Adrenal gland (tissue), 12 donors: ENCODE results near the gene LRCH4. TPM values are rescaled to one million over a fixed set of nuclear protein-coding genes. Genes with fewer than 3 reads are reported as not detected.

Source experiments
- DNase-seq, 7 donors: peaks; one replicate each; pipeline ENCODE4 v3.0.0-alpha.2; 2019 to 2020
- H3K27ac ChIP-seq, 5 donors: fragments of 200-600 bp; sonication (generic) in 4 of 5; 1 replicate in 3 of 5; 2 replicates in 2 of 5; pipeline versions ENCODE4 v1.5.1 to v1.8.0; 2016 to 2020; ENCODE audit warnings: mild to moderate bottlenecking in 1 of 5
- H3K27me3 ChIP-seq: fragments of 200-600 bp; 2 replicates; pipeline ENCODE4 v1.8.0; 2021
- H3K36me3 ChIP-seq, 2 donors: fragments of 200-600 bp; replicated peaks in 1 of 2; 1 replicate in 1 of 2; 2 replicates in 1 of 2; pipeline versions ENCODE4 v1.5.1 to v1.8.0; 2018 to 2022
- H3K4me1 ChIP-seq, 2 donors: fragments of 200-600 bp; replicated peaks in 1 of 2; 1 replicate in 1 of 2; 2 replicates in 1 of 2; pipeline versions ENCODE4 v1.5.1 to v1.8.0; 2018 to 2021
- H3K4me3 ChIP-seq, 4 donors: fragments of 200-600 bp; sonication (generic) in 3 of 4; one replicate each; pipeline ENCODE4 v1.5.1; 2016 to 2018
- H3K9me3 ChIP-seq, 3 donors: fragments of 200-600 bp; sonication (generic) in 1 of 3; replicated peaks in 1 of 3; 1 replicate in 2 of 3; 2 replicates in 1 of 3; pipeline versions ENCODE4 v1.5.1 to v1.8.0; 2016 to 2021
- POLR2A ChIP-seq, 2 donors: fragments of 450-650 bp; IDR thresholded peaks; one replicate each; pipeline ENCODE4 v1.6.1; 2017; ENCODE audit warnings: antibody characterized with exemption in 2 of 2, mild to moderate bottlenecking in 2 of 2, moderate library complexity in 1 of 2
- WGBS, 4 donors: extraction: QIAGEN DNeasy Blood & Tissue Kit in 2 of 4; methylation state at CpG; one replicate each; pipeline versions ENCODE4 v1.1.5 to v1.1.7; 2013 to 2017; 5-methylcytosine and 5-hydroxymethylcytosine counted together
- intact Hi-C, 2 donors: fragments of 100-400 bp; cut with DNase I; formaldehyde crosslinking; loops; one replicate each; pipeline versions ENCODE4 v1.14.1 to v1.15.0; 2022 to 2023
- polyA plus RNA-seq, 3 donors: library from polyadenylated mRNA; stranded (reverse); fragments of 200-250 nt in 2 of 3; fragments of 350-450 nt in 1 of 3; fragmentation: Illumina TruSeq in 1 of 3; extraction: RNeasy Lipid Tissue Mini Kit (QIAGEN cat#74804) in 1 of 3; gene quantifications; one replicate each; pipeline ENCODE4 v1.2.3, GENCODE V29; 2013 to 2014
- total RNA-seq, 9 donors: library from RNA; depleted of rRNA in 4 of 9; stranded (reverse); fragments of >200 nt in 4 of 9; fragments of 120-200 nt in 1 of 9; fragmentation: NEBNext Ultra II Directional in 1 of 9; extraction: Animal tissue kit (Norgen Biotek cat#: 25700) in 1 of 9; gene quantifications; one replicate each; pipeline versions ENCODE4 v1.1.0 to v1.2.4, GENCODE V29; 2013 to 2023
- TF ChIP-seq, protein P1 (sequence below), 6 experiments: fragments of 450-650 bp in 4 of 6; fragments of 200-600 bp in 2 of 6; sonication (generic) in 1 of 6; IDR thresholded peaks; 1 replicate in 5 of 6; 2 replicates in 1 of 6; pipeline versions ENCODE4 v1.5.1 to v1.8.0; 2016 to 2021; ENCODE audit warnings: antibody characterized with exemption in 6 of 6, mild to moderate bottlenecking in 2 of 6, moderate library complexity in 1 of 6
- donor health status: healthy with polysubstance abuse.
- donor health status: Bipolar disorder and iron deficiency.
- donor health status: DM: yes; HTN: yes; CAD: no.
- donor health status: DM: no; HTN: no; CAD: no.
- donor health status: DM: no; HTN: no; CAD: no.
- donor health status: DM: yes; HTN: yes; CAD: no.

Gene LRCH4
- total and polyA plus RNA-seq, 12 donors = 10.4 to 235 (median 59.8) TPM

DNA sequence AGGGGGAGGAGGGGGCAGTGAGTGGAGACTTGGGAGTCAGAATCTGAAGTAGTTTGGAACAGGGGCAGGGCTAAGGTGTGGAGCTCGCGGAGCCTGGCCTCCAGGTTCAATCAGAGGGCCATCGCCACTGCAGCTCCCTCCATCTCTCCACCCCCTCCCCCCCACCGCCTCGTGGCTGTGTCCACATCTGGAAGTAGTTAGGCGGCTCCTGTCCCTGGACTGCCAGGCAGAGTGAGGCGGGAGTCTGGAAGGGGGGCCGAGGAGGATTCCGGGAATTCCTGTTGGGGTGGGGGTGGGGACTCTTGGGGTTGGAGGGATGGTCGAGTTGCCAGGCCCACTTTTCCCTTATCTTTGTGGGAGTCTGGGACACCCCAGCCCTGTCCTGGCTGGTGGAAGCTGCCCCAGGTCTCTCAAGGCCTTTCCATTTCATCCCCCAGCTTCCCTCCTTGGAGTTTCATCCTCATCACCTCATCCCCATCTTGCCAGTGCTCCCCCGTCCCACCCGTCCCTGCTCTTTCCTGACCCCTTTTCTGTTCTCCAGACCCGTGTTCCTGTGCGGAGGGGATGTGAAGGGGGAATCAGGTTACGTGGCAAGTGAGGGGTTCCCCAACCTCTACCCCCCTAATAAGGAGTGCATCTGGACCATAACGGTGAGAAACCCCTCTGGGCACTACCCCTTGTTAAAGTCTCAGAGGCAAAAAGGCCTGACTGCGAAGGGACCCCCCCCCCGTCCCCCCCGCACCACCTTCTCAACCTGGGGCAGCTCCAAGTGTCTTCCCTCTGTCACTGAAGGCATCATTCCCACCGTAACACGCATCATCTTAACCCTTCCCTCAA lies 17.2 kb upstream of the LRCH4 start:
- H3K4me1 ChIP-seq = peaks cover 14 to 16% of the 10 kb centered on the region in 2 donors
- no peaks in the 10 kb centered on the region for H3K36me3 ChIP-seq
- intact Hi-C loops = no loop called here
- peak in 6 of 7 donors; percentile 56 to 83 (median 66) for DNase-seq
- no peaks in the 10 kb centered on the region for H3K27me3 ChIP-seq
- TF ChIP-seq, protein P1, sequence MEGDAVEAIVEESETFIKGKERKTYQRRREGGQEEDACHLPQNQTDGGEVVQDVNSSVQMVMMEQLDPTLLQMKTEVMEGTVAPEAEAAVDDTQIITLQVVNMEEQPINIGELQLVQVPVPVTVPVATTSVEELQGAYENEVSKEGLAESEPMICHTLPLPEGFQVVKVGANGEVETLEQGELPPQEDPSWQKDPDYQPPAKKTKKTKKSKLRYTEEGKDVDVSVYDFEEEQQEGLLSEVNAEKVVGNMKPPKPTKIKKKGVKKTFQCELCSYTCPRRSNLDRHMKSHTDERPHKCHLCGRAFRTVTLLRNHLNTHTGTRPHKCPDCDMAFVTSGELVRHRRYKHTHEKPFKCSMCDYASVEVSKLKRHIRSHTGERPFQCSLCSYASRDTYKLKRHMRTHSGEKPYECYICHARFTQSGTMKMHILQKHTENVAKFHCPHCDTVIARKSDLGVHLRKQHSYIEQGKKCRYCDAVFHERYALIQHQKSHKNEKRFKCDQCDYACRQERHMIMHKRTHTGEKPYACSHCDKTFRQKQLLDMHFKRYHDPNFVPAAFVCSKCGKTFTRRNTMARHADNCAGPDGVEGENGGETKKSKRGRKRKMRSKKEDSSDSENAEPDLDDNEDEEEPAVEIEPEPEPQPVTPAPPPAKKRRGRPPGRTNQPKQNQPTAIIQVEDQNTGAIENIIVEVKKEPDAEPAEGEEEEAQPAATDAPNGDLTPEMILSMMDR (IDR thresholded peaks at IDR 0.05) = no peak
- TF ChIP-seq POLR2A (IDR thresholded peaks at IDR 0.05) = no peak
- H3K9me3 ChIP-seq = no peaks in the 10 kb centered on the region
- 49 to 62% (median 51%) methylated on average over 15 to 21 of the region's 21 CpGs for WGBS, 4 donors
- H3K4me3 ChIP-seq = peak overlapping the region in 1 of 4 donors; percentile 57
- H3K27ac ChIP-seq = peak overlapping the region in 4 of 5 donors; percentile 3 to 68 (median 44)

DNA sequence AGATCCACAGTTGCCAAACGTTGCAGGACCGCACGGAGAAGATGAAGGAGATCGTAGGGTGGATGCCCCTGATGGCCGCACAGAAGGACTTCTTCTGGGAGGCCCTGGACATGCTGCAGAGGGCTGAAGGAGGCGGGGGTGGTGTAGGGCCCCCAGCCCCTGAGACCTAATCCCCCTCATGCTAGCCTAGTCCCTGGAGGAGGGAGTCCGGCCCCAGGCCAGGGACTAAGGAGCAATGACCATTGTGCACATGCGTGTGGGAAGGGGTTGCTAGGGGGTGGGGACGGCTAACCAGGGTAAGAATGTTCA lies 14.8 kb upstream of the LRCH4 start:
- Histone ChIP-seq H3K27ac (no peak overlapping the region), H3K27me3 (no peaks in the 10 kb centered on the region), H3K4me1 (peaks cover 10 to 16% of the 10 kb centered on the region in 2 donors), H3K4me3 (no peak overlapping the region), H3K9me3 (no peaks in the 10 kb centered on the region), H3K36me3 (no peaks in the 10 kb centered on the region)
- WGBS, 4 donors = 75 to 88% (median 80%) methylated on average over 7 to 9 of the region's 9 CpGs
- no peak for TF ChIP-seq POLR2A (IDR thresholded peaks at IDR 0.05)
- TF ChIP-seq, protein P1 (IDR thresholded peaks at IDR 0.05) = no peak
- no peak for DNase-seq
- intact Hi-C loops = no loop called here

DNA sequence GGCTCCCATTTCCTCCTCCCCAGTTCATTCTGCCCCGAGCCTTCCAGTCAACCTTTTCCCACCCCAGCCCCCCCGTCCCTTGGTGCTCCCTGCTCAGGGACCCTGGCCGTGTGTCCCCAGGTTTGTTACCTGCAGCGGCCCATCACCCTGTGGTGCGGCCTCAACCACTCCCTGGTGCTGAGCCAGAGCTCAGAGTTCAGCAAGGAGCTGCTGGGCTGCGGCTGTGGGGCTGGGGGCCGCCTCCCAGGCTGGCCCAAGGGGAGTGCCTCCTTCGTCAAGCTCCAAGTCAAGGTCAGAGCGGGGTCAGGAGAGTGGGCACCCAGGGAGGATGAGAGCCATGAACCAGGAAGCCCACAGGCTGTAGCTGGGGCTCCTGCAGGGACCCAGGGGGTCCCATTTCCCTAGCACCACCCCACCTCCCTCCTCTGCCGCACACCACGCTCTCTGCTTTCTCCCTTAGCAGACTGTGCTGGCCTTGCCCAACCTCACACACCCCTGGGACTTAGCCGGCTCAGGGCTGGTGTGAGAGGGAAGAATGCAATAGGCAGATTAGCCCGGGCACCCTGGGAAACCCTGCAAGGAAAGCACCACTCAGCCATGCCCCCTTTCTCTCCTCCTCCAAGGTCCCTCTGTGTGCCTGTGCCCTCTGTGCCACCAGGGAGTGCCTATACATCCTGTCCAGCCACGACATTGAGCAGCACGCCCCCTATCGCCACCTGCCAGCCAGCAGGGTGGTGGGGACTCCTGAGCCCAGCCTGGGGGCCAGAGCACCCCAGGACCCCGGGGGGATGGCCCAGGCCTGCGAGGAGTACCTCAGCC lies 14.2 kb upstream of the LRCH4 start:
- H3K4me1 ChIP-seq = peaks cover 4 to 12% of the 10 kb centered on the region in 2 donors
- intact Hi-C loops = loop anchor here in 1 of 2 donors (10.0 kb wide), 1 partner anchor 65 kb away; the partner anchor contains the start of gene AGFG2
- H3K27me3 ChIP-seq = no peaks in the 10 kb centered on the region
- H3K27ac ChIP-seq = no peak overlapping the region
- no peaks in the 10 kb centered on the region for H3K9me3 ChIP-seq
- TF ChIP-seq, protein P1 (IDR thresholded peaks at IDR 0.05) = no peak
- TF ChIP-seq POLR2A (IDR thresholded peaks at IDR 0.05) = no peak
- H3K36me3 ChIP-seq = no peaks in the 10 kb centered on the region
- WGBS, 4 donors = 65 to 69% (median 69%) methylated on average over 10 to 18 of the region's 18 CpGs
- no peak overlapping the region for H3K4me3 ChIP-seq
- no peak for DNase-seq

DNA sequence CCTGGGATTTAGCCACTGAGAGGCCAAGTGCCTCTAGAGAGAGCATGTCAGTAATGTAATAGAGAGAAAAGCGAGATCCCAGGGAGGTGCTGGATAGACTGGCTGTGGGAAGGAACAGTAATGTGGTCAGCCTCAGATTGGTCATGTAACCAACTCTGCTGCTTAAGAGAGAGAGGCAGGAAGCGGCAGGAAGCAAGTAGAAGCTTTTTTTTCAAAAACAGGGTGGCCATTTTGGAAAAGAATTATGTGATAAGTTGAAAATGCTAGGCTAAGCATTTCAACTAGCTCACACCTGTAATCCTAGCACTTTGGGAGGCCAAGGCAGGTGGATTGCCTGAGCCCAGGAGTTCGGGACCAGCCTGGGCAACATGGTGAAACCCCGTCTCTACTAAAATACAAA lies 12.5 kb upstream of the LRCH4 start:
- WGBS, 4 donors = 86 to 90% (median 90%) methylated on average over 4 of the region's 4 CpGs
- H3K4me3 ChIP-seq = no peak overlapping the region
- no peaks in the 10 kb centered on the region for H3K9me3 ChIP-seq
- no peak for DNase-seq
- no peaks in the 10 kb centered on the region for H3K27me3 ChIP-seq
- TF ChIP-seq, protein P1 (IDR thresholded peaks at IDR 0.05) = no peak
- no peak for TF ChIP-seq POLR2A (IDR thresholded peaks at IDR 0.05)
- no peak overlapping the region for H3K27ac ChIP-seq
- H3K4me1 ChIP-seq = no peaks in the 10 kb centered on the region
- intact Hi-C loops = loop anchor here in 1 of 2 donors (10.0 kb wide), 1 partner anchor 64 kb away; the partner anchor contains the start of gene AGFG2
- H3K36me3 ChIP-seq = no peaks in the 10 kb centered on the region
